Esophagus squamous epithelium (tissue), 4 donors: ENCODE results near the gene MAGEB4.

ENCODE experiments used
- CTCF ChIP-seq, 6 experiments: fragments of 450-650 bp in 4 of 6; fragments of 200-600 bp in 2 of 6; sonication (generic) in 2 of 6; IDR thresholded peaks; one replicate each; pipeline ENCODE4 v1.5.1; 2016 to 2019; ENCODE audit warnings: antibody characterized with exemption in 6 of 6, mild to moderate bottlenecking in 4 of 6, moderate library complexity in 4 of 6
- POLR2A ChIP-seq, 4 donors: fragments of 450-650 bp; IDR thresholded peaks; one replicate each; pipeline ENCODE4 v1.6.1; 2017; ENCODE audit warnings: antibody characterized with exemption in 4 of 4, mild to moderate bottlenecking in 4 of 4, moderate library complexity in 3 of 4

- TF ChIP-seq CTCF (IDR thresholded peaks at IDR 0.05) (no peak), POLR2A (IDR thresholded peaks at IDR 0.05) (no peak)
Observed at GRCh38 chrX:30282527-30282926, 40.7 kb downstream of the MAGEB4 start.
